H1 (cell line): ENCODE results near the gene TRIM46. TPM values are rescaled to one million over a fixed set of nuclear protein-coding genes. Genes with fewer than 3 reads are reported as not detected.

Experiments
- ASH2L ChIP-seq: fragments of 200-600, 300-600 bp; sonication (generic); IDR thresholded peaks from one replicate; pipeline ENCODE4 v1.7.1; 2017; ENCODE audit warnings: low read length
- CREB1 ChIP-seq: IDR thresholded peaks from 2 replicates; pipeline ENCODE4 v1.6.1; 2012; ENCODE audit warnings: inconsistent platforms
- EGR1 ChIP-seq: IDR thresholded peaks from 2 replicates; pipeline ENCODE4 v1.6.1; 2011; ENCODE audit warnings: low read depth, low read length, borderline replicate concordance
- EP300 ChIP-seq, 2 experiments: IDR thresholded peaks; 1 replicate in 1 of 2; 2 replicates in 1 of 2; pipeline ENCODE4 v1.6.1; 2011 to 2012; ENCODE audit warnings: low read depth in 2 of 2, low read length in 2 of 2, mild to moderate bottlenecking in 2 of 2, borderline replicate concordance in 1 of 2, inconsistent platforms in 1 of 2, moderate library complexity in 1 of 2
- GABPA ChIP-seq: IDR thresholded peaks from 2 replicates; pipeline ENCODE4 v1.6.1; 2011; ENCODE audit warnings: mild to moderate bottlenecking, low read length, moderate library complexity, borderline replicate concordance; ENCODE audit not compliant: insufficient read depth
- GTF2F1 ChIP-seq: IDR thresholded peaks from 2 replicates; pipeline ENCODE4 v1.6.1; 2012; ENCODE audit warnings: low read depth, low read length, improper control_type of control experiment, borderline replicate concordance
- HDAC2 ChIP-seq, 2 experiments: fragments of 300-600 bp in 1 of 2; sonication (generic) in 1 of 2; IDR thresholded peaks; 2 replicates each; pipeline ENCODE4 v1.6.1; 2011 to 2012; ENCODE audit warnings: low read depth in 2 of 2, low read length in 2 of 2, mild to moderate bottlenecking in 2 of 2, moderate library complexity in 2 of 2, borderline replicate concordance in 1 of 2, inconsistent platforms in 1 of 2
- HDAC6 ChIP-seq: IDR thresholded peaks from one replicate; pipeline ENCODE4 v1.7.1; 2012; ENCODE audit warnings: low read depth, mild to moderate bottlenecking, inconsistent platforms, low read length, moderate library complexity
- JUND ChIP-seq: IDR thresholded peaks from 2 replicates; pipeline ENCODE4 v1.6.1; 2011; ENCODE audit warnings: mild to moderate bottlenecking, improper control_type of control experiment, low read length
- SIX5 ChIP-seq: IDR thresholded peaks from 2 replicates; pipeline ENCODE4 v1.6.1; 2011; ENCODE audit warnings: mild to moderate bottlenecking, low read depth, low read length
- SUZ12 ChIP-seq: fragments of 200-600 bp; sonication (generic); IDR thresholded peaks from 2 replicates; pipeline ENCODE4 v1.6.1; 2012; ENCODE audit warnings: mild to moderate bottlenecking, inconsistent platforms, low read length, moderate library complexity, mixed read lengths
- polyA plus RNA-seq, 7 experiments: library from polyadenylated mRNA; depleted of rRNA in 3 of 7; stranded (reverse) in 5 of 7; unstranded in 2 of 7; fragments of >200 nt in 5 of 7; fragments of 200-250 nt in 2 of 7; gene quantifications; 1 replicate in 5 of 7; 2 replicates in 1 of 7; 4 replicates in 1 of 7; pipeline versions ENCODE4 v1.2.1 to v1.2.3, GENCODE V29; 2011 to 2013; ENCODE audit warnings: missing spikeins in 2 of 7, mixed read lengths in 2 of 7
- total RNA-seq: library from RNA; stranded (reverse); fragmentation: NEBNext Ultra II Directional; extraction: Animal tissue kit (Norgen Biotek cat#: 25700); gene quantifications from 2 replicates; pipeline ENCODE4 v1.2.1, GENCODE V29; 2021
- TF ChIP-seq, protein P1 (sequence below): fragments of 300-600 bp; sonication (generic); IDR thresholded peaks from 2 replicates; pipeline ENCODE4 v1.7.1; 2012; ENCODE audit warnings: low read length, moderate library complexity, mild to moderate bottlenecking, inconsistent platforms; ENCODE audit not compliant: insufficient replicate concordance

Gene TRIM46
- total and polyA plus RNA-seq, 2 of the 8 experiments (the other 6 are each of a cell fraction or from before 2014, with no cell fraction given): 15.5 to 21.6 TPM

- TF ChIP-seq, protein P1, sequence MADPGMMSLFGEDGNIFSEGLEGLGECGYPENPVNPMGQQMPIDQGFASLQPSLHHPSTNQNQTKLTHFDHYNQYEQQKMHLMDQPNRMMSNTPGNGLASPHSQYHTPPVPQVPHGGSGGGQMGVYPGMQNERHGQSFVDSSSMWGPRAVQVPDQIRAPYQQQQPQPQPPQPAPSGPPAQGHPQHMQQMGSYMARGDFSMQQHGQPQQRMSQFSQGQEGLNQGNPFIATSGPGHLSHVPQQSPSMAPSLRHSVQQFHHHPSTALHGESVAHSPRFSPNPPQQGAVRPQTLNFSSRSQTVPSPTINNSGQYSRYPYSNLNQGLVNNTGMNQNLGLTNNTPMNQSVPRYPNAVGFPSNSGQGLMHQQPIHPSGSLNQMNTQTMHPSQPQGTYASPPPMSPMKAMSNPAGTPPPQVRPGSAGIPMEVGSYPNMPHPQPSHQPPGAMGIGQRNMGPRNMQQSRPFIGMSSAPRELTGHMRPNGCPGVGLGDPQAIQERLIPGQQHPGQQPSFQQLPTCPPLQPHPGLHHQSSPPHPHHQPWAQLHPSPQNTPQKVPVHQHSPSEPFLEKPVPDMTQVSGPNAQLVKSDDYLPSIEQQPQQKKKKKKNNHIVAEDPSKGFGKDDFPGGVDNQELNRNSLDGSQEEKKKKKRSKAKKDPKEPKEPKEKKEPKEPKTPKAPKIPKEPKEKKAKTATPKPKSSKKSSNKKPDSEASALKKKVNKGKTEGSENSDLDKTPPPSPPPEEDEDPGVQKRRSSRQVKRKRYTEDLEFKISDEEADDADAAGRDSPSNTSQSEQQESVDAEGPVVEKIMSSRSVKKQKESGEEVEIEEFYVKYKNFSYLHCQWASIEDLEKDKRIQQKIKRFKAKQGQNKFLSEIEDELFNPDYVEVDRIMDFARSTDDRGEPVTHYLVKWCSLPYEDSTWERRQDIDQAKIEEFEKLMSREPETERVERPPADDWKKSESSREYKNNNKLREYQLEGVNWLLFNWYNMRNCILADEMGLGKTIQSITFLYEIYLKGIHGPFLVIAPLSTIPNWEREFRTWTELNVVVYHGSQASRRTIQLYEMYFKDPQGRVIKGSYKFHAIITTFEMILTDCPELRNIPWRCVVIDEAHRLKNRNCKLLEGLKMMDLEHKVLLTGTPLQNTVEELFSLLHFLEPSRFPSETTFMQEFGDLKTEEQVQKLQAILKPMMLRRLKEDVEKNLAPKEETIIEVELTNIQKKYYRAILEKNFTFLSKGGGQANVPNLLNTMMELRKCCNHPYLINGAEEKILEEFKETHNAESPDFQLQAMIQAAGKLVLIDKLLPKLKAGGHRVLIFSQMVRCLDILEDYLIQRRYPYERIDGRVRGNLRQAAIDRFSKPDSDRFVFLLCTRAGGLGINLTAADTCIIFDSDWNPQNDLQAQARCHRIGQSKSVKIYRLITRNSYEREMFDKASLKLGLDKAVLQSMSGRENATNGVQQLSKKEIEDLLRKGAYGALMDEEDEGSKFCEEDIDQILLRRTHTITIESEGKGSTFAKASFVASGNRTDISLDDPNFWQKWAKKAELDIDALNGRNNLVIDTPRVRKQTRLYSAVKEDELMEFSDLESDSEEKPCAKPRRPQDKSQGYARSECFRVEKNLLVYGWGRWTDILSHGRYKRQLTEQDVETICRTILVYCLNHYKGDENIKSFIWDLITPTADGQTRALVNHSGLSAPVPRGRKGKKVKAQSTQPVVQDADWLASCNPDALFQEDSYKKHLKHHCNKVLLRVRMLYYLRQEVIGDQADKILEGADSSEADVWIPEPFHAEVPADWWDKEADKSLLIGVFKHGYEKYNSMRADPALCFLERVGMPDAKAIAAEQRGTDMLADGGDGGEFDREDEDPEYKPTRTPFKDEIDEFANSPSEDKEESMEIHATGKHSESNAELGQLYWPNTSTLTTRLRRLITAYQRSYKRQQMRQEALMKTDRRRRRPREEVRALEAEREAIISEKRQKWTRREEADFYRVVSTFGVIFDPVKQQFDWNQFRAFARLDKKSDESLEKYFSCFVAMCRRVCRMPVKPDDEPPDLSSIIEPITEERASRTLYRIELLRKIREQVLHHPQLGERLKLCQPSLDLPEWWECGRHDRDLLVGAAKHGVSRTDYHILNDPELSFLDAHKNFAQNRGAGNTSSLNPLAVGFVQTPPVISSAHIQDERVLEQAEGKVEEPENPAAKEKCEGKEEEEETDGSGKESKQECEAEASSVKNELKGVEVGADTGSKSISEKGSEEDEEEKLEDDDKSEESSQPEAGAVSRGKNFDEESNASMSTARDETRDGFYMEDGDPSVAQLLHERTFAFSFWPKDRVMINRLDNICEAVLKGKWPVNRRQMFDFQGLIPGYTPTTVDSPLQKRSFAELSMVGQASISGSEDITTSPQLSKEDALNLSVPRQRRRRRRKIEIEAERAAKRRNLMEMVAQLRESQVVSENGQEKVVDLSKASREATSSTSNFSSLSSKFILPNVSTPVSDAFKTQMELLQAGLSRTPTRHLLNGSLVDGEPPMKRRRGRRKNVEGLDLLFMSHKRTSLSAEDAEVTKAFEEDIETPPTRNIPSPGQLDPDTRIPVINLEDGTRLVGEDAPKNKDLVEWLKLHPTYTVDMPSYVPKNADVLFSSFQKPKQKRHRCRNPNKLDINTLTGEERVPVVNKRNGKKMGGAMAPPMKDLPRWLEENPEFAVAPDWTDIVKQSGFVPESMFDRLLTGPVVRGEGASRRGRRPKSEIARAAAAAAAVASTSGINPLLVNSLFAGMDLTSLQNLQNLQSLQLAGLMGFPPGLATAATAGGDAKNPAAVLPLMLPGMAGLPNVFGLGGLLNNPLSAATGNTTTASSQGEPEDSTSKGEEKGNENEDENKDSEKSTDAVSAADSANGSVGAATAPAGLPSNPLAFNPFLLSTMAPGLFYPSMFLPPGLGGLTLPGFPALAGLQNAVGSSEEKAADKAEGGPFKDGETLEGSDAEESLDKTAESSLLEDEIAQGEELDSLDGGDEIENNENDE: no peak
- TF ChIP-seq GABPA: no peak
- TF ChIP-seq EP300 (IDR thresholded peaks at IDR 0.05; ENCODE audit: borderline replicate concordance in 1 of 2, low read depth in 2 of 2, low read length in 2 of 2): no peak
- TF ChIP-seq GTF2F1: no peak
- TF ChIP-seq SUZ12: no peak
- no peak for TF ChIP-seq ASH2L
- TF ChIP-seq SIX5: no peak
- no peak for TF ChIP-seq EGR1
- no peak for TF ChIP-seq HDAC6
- TF ChIP-seq CREB1: no peak
- TF ChIP-seq JUND: no peak
- no peak for TF ChIP-seq HDAC2 (IDR thresholded peaks at IDR 0.05; ENCODE audit: borderline replicate concordance in 1 of 2, low read depth in 2 of 2, low read length in 2 of 2)
Measured at GRCh38 chr1:155131856-155132255, 41.8 kb upstream of the TRIM46 start (continued).
